HUES64 (cell line): ENCODE results near the gene SPTBN5.

Source experiments
- H3K27ac ChIP-seq: 2 replicates; pipeline ENCODE4 v1.7.0; 2013; ENCODE audit warnings: low read depth, low read length, inconsistent platforms
- H3K27me3 ChIP-seq: 2 replicates; pipeline ENCODE4 v1.6.1; 2013; ENCODE audit warnings: mild to moderate bottlenecking, low read length; ENCODE audit not compliant: insufficient read depth
- H3K36me3 ChIP-seq: 2 replicates; pipeline ENCODE4 v1.6.1; 2013; ENCODE audit warnings: mild to moderate bottlenecking, low read length; ENCODE audit not compliant: insufficient read depth
- H3K4me1 ChIP-seq: 2 replicates; pipeline ENCODE4 v1.6.1; 2013; ENCODE audit warnings: mild to moderate bottlenecking, low read length, moderate library complexity; ENCODE audit not compliant: insufficient read depth
- H3K4me3 ChIP-seq: 2 replicates; pipeline ENCODE4 v1.5.1; 2013; ENCODE audit warnings: mild to moderate bottlenecking, low read length, moderate library complexity
- H3K9ac ChIP-seq: 2 replicates; pipeline ENCODE4 v1.6.1; 2013; ENCODE audit warnings: mild to moderate bottlenecking, low read depth, low read length
- H3K9me3 ChIP-seq: 2 replicates; pipeline ENCODE4 v1.6.1; 2013; ENCODE audit warnings: low read depth, low read length; ENCODE audit not compliant: insufficient read depth
- WGBS: fragments of 150-250, 120-280 bp; methylation state at CpG from one replicate; pipeline ENCODE4 v1.1.7; 2013; ENCODE audit warnings: missing lambda C conversion rate; 5-methylcytosine and 5-hydroxymethylcytosine counted together

SPTBN5 gene

GRCh38 chr15:41925086-41925608, 31.3 kb upstream of the SPTBN5 start:
- H3K9me3 ChIP-seq, result no peaks in the 10 kb centered on the region
- no peak overlapping the region for H3K9ac ChIP-seq
- peaks cover 6% of the 10 kb centered on the region; the same call in 1 of the 2 replicates for H3K36me3 ChIP-seq
- H3K4me3 ChIP-seq, result no peak overlapping the region
- no peak overlapping the region for H3K27ac ChIP-seq
- peaks cover 10% of the 10 kb centered on the region; the same call in 1 of the 2 replicates for H3K4me1 ChIP-seq
- WGBS, result 95% methylated on average over 6 of the region's 7 CpGs
- no peaks in the 10 kb centered on the region for H3K27me3 ChIP-seq

- H3K4me1 ChIP-seq, result peaks cover 5% of the 10 kb centered on the region; the same call in 1 of the 2 replicates
- H3K27me3 ChIP-seq, result no peaks in the 10 kb centered on the region
- H3K9me3 ChIP-seq, result no peaks in the 10 kb centered on the region
- WGBS, result 96% methylated on average over 3 of the region's 3 CpGs
- no peak overlapping the region for H3K9ac ChIP-seq
- H3K4me3 ChIP-seq, result no peak overlapping the region
- H3K27ac ChIP-seq, result no peak overlapping the region
- H3K36me3 ChIP-seq, result peaks cover 16% of the 10 kb centered on the region
These were observed 29.6 kb upstream of the SPTBN5 start for GRCh38 chr15:41923401-41923997.

- 97% methylated on average over 9 of the region's 9 CpGs for WGBS
- H3K4me3 ChIP-seq, result no peak overlapping the region
- no peak overlapping the region for H3K9ac ChIP-seq
- no peaks in the 10 kb centered on the region for H3K27me3 ChIP-seq
- no peak overlapping the region for H3K27ac ChIP-seq
- no peaks in the 10 kb centered on the region for H3K9me3 ChIP-seq
- peaks cover 26% of the 10 kb centered on the region for H3K36me3 ChIP-seq
- peaks cover 5% of the 10 kb centered on the region; the same call in 1 of the 2 replicates for H3K4me1 ChIP-seq
These were observed 28.5 kb upstream of the SPTBN5 start for GRCh38 chr15:41922353-41922752.

GRCh38 chr15:41921639-41922038, 27.8 kb upstream of the SPTBN5 start:
- H3K27ac ChIP-seq, result no peak overlapping the region
- H3K9me3 ChIP-seq, result no peaks in the 10 kb centered on the region
- no peak overlapping the region for H3K4me3 ChIP-seq
- peaks cover 5% of the 10 kb centered on the region; the same call in 1 of the 2 replicates for H3K4me1 ChIP-seq
- peaks cover 26% of the 10 kb centered on the region for H3K36me3 ChIP-seq
- 94% methylated on average over 5 of the region's 5 CpGs for WGBS
- no peak overlapping the region for H3K9ac ChIP-seq
- H3K27me3 ChIP-seq, result no peaks in the 10 kb centered on the region

- H3K9ac ChIP-seq, result no peak overlapping the region
- H3K9me3 ChIP-seq, result no peaks in the 10 kb centered on the region
- no peak overlapping the region for H3K27ac ChIP-seq
- 92% methylated on average over 9 of the region's 9 CpGs for WGBS
- H3K27me3 ChIP-seq, result no peaks in the 10 kb centered on the region
- H3K4me3 ChIP-seq, result no peak overlapping the region
- H3K36me3 ChIP-seq, result peaks cover 26% of the 10 kb centered on the region
- peaks cover 5% of the 10 kb centered on the region; the same call in 1 of the 2 replicates for H3K4me1 ChIP-seq
These were observed 27.3 kb upstream of the SPTBN5 start for GRCh38 chr15:41921167-41921566.

- Histone ChIP-seq H3K27me3 (no peaks in the 10 kb centered on the region), H3K9ac (no peak overlapping the region), H3K36me3 (peaks cover 22% of the 10 kb centered on the region), H3K27ac (no peak overlapping the region), H3K9me3 (no peaks in the 10 kb centered on the region), H3K4me3 (no peak overlapping the region), H3K4me1 (peaks cover 5% of the 10 kb centered on the region; the same call in 1 of the 2 replicates)
- WGBS, result 93% methylated on average over 3 of the region's 3 CpGs
These were observed 26.2 kb upstream of the SPTBN5 start for GRCh38 chr15:41919954-41920538.

GRCh38 chr15:41919201-41919820, 25.5 kb upstream of the SPTBN5 start:
- H3K27ac ChIP-seq, result no peak overlapping the region
- no peak overlapping the region for H3K4me3 ChIP-seq
- H3K9me3 ChIP-seq, result no peaks in the 10 kb centered on the region
- H3K36me3 ChIP-seq, result peaks cover 23% of the 10 kb centered on the region
- peaks cover 5% of the 10 kb centered on the region; the same call in 1 of the 2 replicates for H3K4me1 ChIP-seq
- H3K27me3 ChIP-seq, result no peaks in the 10 kb centered on the region
- no peak overlapping the region for H3K9ac ChIP-seq
- 94% methylated on average over 30 of the region's 30 CpGs for WGBS

GRCh38 chr15:41918506-41919126, 24.8 kb upstream of the SPTBN5 start:
- no peaks in the 10 kb centered on the region for H3K27me3 ChIP-seq
- H3K27ac ChIP-seq, result no peak overlapping the region
- H3K36me3 ChIP-seq, result peaks cover 27% of the 10 kb centered on the region
- WGBS, result 94% methylated on average over 8 of the region's 8 CpGs
- peaks cover 5% of the 10 kb centered on the region; the same call in 1 of the 2 replicates for H3K4me1 ChIP-seq
- H3K9me3 ChIP-seq, result no peaks in the 10 kb centered on the region
- no peak overlapping the region for H3K4me3 ChIP-seq
- H3K9ac ChIP-seq, result no peak overlapping the region

GRCh38 chr15:41917767-41918430, 24.0 kb upstream of the SPTBN5 start:
- Histone ChIP-seq H3K4me1 (peaks cover 5% of the 10 kb centered on the region; the same call in 1 of the 2 replicates), H3K27ac (no peak overlapping the region), H3K27me3 (no peaks in the 10 kb centered on the region), H3K9ac (no peak overlapping the region), H3K36me3 (peaks cover 27% of the 10 kb centered on the region), H3K9me3 (no peaks in the 10 kb centered on the region), H3K4me3 (no peak overlapping the region)
- 87% methylated on average over 10 of the region's 10 CpGs for WGBS

- WGBS, result 94% methylated on average over 6 of the region's 6 CpGs
- Histone ChIP-seq H3K9me3 (no peaks in the 10 kb centered on the region), H3K9ac (no peak overlapping the region), H3K36me3 (peaks cover 36% of the 10 kb centered on the region), H3K4me1 (no peaks in the 10 kb centered on the region), H3K4me3 (no peak overlapping the region), H3K27me3 (no peaks in the 10 kb centered on the region), H3K27ac (no peak overlapping the region)
These were observed 21.6 kb upstream of the SPTBN5 start for GRCh38 chr15:41915255-41915994.
